Karpas-422 (cell line): ENCODE results near the gene UBTD1. TPM values are rescaled to one million over a fixed set of nuclear protein-coding genes. Genes with fewer than 3 reads are reported as not detected.
"Not testable (repeated sequence)": the region's sequence is repeated elsewhere in the genome, so short reads cannot be mapped to it uniquely, and the experiment has no call there.

ENCODE experiments used
- DNase-seq: peaks from one replicate; pipeline ENCODE4 v3.0.0-alpha.2; 2015
- H2AFZ ChIP-seq: fragments of 200-600 bp; sonication (generic); 2 replicates; pipeline ENCODE4 v1.6.1; 2014; ENCODE audit warnings: antibody characterized with exemption, low read length, mixed read lengths
- H3K27ac ChIP-seq: fragments of 200-600 bp; sonication (generic); 2 replicates; pipeline ENCODE4 v1.5.1; 2014; ENCODE audit warnings: mild to moderate bottlenecking, low read length, moderate library complexity
- H3K27me3 ChIP-seq: fragments of 200-600 bp; sonication (generic); 2 replicates; pipeline ENCODE4 v1.6.1; 2014; ENCODE audit warnings: low read length, mixed read lengths
- H3K36me3 ChIP-seq: fragments of 200-600 bp; sonication (generic); 2 replicates; pipeline ENCODE4 v1.6.1; 2014; ENCODE audit warnings: low read length, mixed read lengths; ENCODE audit not compliant: insufficient read depth
- H3K4me1 ChIP-seq: fragments of 200-600 bp; sonication (generic); 2 replicates; pipeline ENCODE4 v1.6.1; 2014; ENCODE audit warnings: mild to moderate bottlenecking, low read length, mixed read lengths
- H3K4me2 ChIP-seq: fragments of 200-600 bp; sonication (generic); 2 replicates; pipeline ENCODE4 v1.6.1; 2014; ENCODE audit warnings: low read length, low read depth, mild to moderate bottlenecking; ENCODE audit not compliant: poor library complexity, severe bottlenecking
- H3K4me3 ChIP-seq: fragments of 200-600 bp; sonication (generic); 2 replicates; pipeline ENCODE4 v1.5.1; 2014; ENCODE audit warnings: mild to moderate bottlenecking, antibody characterized with exemption, low read length, mixed read lengths
- H3K79me2 ChIP-seq: fragments of 200-600 bp; sonication (generic); 2 replicates; pipeline ENCODE4 v1.6.1; 2014; ENCODE audit warnings: mild to moderate bottlenecking, low read length, mixed read lengths
- H3K9ac ChIP-seq: fragments of 200-600 bp; sonication (generic); 2 replicates; pipeline ENCODE4 v1.6.0; 2014; ENCODE audit warnings: low read length
- H3K9me2 ChIP-seq: fragments of 200-600 bp; sonication (generic), shearing (Covaris generic); replicated peaks from 2 replicates; pipeline ENCODE4 v1.6.0; 2014; ENCODE audit warnings: mild to moderate bottlenecking, low read length, moderate library complexity; ENCODE audit not compliant: insufficient read depth
- H3K9me3 ChIP-seq: fragments of 300-700, 200-600 bp; sonication (generic); 2 replicates; pipeline ENCODE4 v1.6.1; 2014; ENCODE audit warnings: low read length, mixed read lengths
- H4K20me1 ChIP-seq: fragments of 200-600 bp; sonication (generic); 2 replicates; pipeline ENCODE4 v1.6.1; 2014; ENCODE audit warnings: mild to moderate bottlenecking, antibody characterized with exemption, low read length, low read depth; ENCODE audit not compliant: insufficient read depth
- total RNA-seq: library from RNA; depleted of rRNA; stranded (reverse); fragments of >200 nt; shearing (Covaris generic); gene quantifications from 2 replicates; pipeline ENCODE4 v1.2.3, GENCODE V29; 2014; ENCODE audit warnings: low replicate concordance

The UBTD1 gene
- total RNA-seq, 1 experiment from 2014 or later: 0.11 TPM

- Histone ChIP-seq H3K27me3 (no peaks in the 10 kb centered on the region), H2AFZ (no peak overlapping the region), H3K79me2 (no peaks in the 10 kb centered on the region), H3K4me2 (no peak overlapping the region), H3K9me3 (no peaks in the 10 kb centered on the region), H3K4me1 (no peaks in the 10 kb centered on the region), H3K9ac (no peak overlapping the region), H3K4me3 (no peak overlapping the region), H3K36me3 (no peaks in the 10 kb centered on the region), H3K9me2 (no peaks in the 10 kb centered on the region), H3K27ac (no peak overlapping the region), H4K20me1 (no peaks in the 10 kb centered on the region)
- no peak for DNase-seq
Measured at GRCh38 chr10:97571622-97572021, 72.9 kb downstream of the UBTD1 start.

- Histone ChIP-seq H3K4me3 (no peak within 1 kb of the TSS), H3K9me3 (no peaks in the 10 kb centered on the region), H4K20me1 (no peaks in the 10 kb centered on the region), H3K9ac (no peak within 1 kb of the TSS), H2AFZ (no peak within 1 kb of the TSS), H3K36me3 (no peaks in the 10 kb centered on the region), H3K9me2 (no peaks in the 10 kb centered on the region), H3K27me3 (no peaks in the 10 kb centered on the region), H3K4me2 (no peak within 1 kb of the TSS), H3K27ac (no peak within 1 kb of the TSS), H3K4me1 (no peaks in the 10 kb centered on the region), H3K79me2 (no peaks in the 10 kb centered on the region)
- peak; percentile 72 for DNase-seq
Measured at GRCh38 chr10:97572214-97572989, 73.7 kb downstream of the UBTD1 start, which contains the start of gene ANKRD2. ANKRD2 (plus strand) TSS chr10:97572779; CDS start chr10:97572789, 10 bp downstream.

GRCh38 chr10:97573021-97573420 lies 74.3 kb downstream of the UBTD1 start:
- no peaks in the 10 kb centered on the region for H4K20me1 ChIP-seq
- H3K27ac ChIP-seq: no peak overlapping the region
- no peak overlapping the region for H2AFZ ChIP-seq
- no peaks in the 10 kb centered on the region for H3K36me3 ChIP-seq
- H3K9ac ChIP-seq: no peak overlapping the region
- H3K4me3 ChIP-seq: no peak overlapping the region
- no peaks in the 10 kb centered on the region for H3K4me1 ChIP-seq
- no peak for DNase-seq
- no peaks in the 10 kb centered on the region for H3K9me3 ChIP-seq
- no peaks in the 10 kb centered on the region for H3K27me3 ChIP-seq
- H3K4me2 ChIP-seq: no peak overlapping the region
- H3K9me2 ChIP-seq: no peaks in the 10 kb centered on the region
- no peaks in the 10 kb centered on the region for H3K79me2 ChIP-seq

GRCh38 chr10:97573672-97574071 lies 74.9 kb downstream of the UBTD1 start:
- Histone ChIP-seq H2AFZ (no peak overlapping the region), H3K27ac (no peak overlapping the region), H3K79me2 (no peaks in the 10 kb centered on the region), H3K4me1 (no peaks in the 10 kb centered on the region), H4K20me1 (no peaks in the 10 kb centered on the region), H3K36me3 (no peaks in the 10 kb centered on the region), H3K4me2 (no peak overlapping the region), H3K9ac (no peak overlapping the region), H3K9me3 (no peaks in the 10 kb centered on the region), H3K9me2 (no peaks in the 10 kb centered on the region), H3K4me3 (no peak overlapping the region), H3K27me3 (no peaks in the 10 kb centered on the region)
- no peak for DNase-seq

GRCh38 chr10:97574374-97575126 lies 75.8 kb downstream of the UBTD1 start:
- Histone ChIP-seq H3K9ac (no peak overlapping the region), H3K79me2 (no peaks in the 10 kb centered on the region), H3K4me3 (no peak overlapping the region), H2AFZ (no peak overlapping the region), H3K9me2 (no peaks in the 10 kb centered on the region), H3K27ac (no peak overlapping the region), H3K36me3 (no peaks in the 10 kb centered on the region), H3K4me1 (no peaks in the 10 kb centered on the region), H4K20me1 (no peaks in the 10 kb centered on the region), H3K27me3 (no peaks in the 10 kb centered on the region), H3K9me3 (no peaks in the 10 kb centered on the region), H3K4me2 (no peak overlapping the region)
- DNase-seq: no peak

- Histone ChIP-seq H3K4me2 (no peak overlapping the region), H3K27ac (no peak overlapping the region), H3K9me2 (no peaks in the 10 kb centered on the region), H3K4me3 (no peak overlapping the region), H3K79me2 (no peaks in the 10 kb centered on the region), H3K9ac (no peak overlapping the region), H3K27me3 (no peaks in the 10 kb centered on the region), H4K20me1 (no peaks in the 10 kb centered on the region), H2AFZ (no peak overlapping the region), H3K4me1 (no peaks in the 10 kb centered on the region), H3K9me3 (no peaks in the 10 kb centered on the region), H3K36me3 (no peaks in the 10 kb centered on the region)
- no peak for DNase-seq
Measured at GRCh38 chr10:97575127-97575668, 76.5 kb downstream of the UBTD1 start.

- not testable (repeated sequence) for H3K4me1 ChIP-seq, H3K9ac ChIP-seq, H2AFZ ChIP-seq, H3K27me3 ChIP-seq, H3K27ac ChIP-seq, H3K4me2 ChIP-seq, H3K36me3 ChIP-seq, DNase-seq, H3K4me3 ChIP-seq, H4K20me1 ChIP-seq, H3K79me2 ChIP-seq, H3K9me2 ChIP-seq, H3K9me3 ChIP-seq
Measured at GRCh38 chr10:97576487-97576886, 77.8 kb downstream of the UBTD1 start.

GRCh38 chr10:97577701-97578100 lies 79.0 kb downstream of the UBTD1 start:
- no peaks in the 10 kb centered on the region for H3K9me2 ChIP-seq
- no peaks in the 10 kb centered on the region for H3K4me1 ChIP-seq
- H3K27me3 ChIP-seq: no peaks in the 10 kb centered on the region
- H3K27ac ChIP-seq: no peak overlapping the region
- no peaks in the 10 kb centered on the region for H3K36me3 ChIP-seq
- H3K9me3 ChIP-seq: no peaks in the 10 kb centered on the region
- H3K79me2 ChIP-seq: no peaks in the 10 kb centered on the region
- no peak for DNase-seq
- no peak overlapping the region for H3K9ac ChIP-seq
- no peak overlapping the region for H2AFZ ChIP-seq
- H4K20me1 ChIP-seq: no peaks in the 10 kb centered on the region
- no peak overlapping the region for H3K4me3 ChIP-seq
- H3K4me2 ChIP-seq: no peak overlapping the region
